GM06990 (cell line): ENCODE results near the gene DDX20.

Source experiments
- DNase-seq: peaks from one replicate; pipeline ENCODE4 v3.0.0-alpha.2; 2011; ENCODE audit not compliant: insufficient read length; ENCODE audit errors: extremely low read depth
- H3K27me3 ChIP-seq: replicated peaks from 2 replicates; pipeline ENCODE4 v1.6.0; 2011; ENCODE audit warnings: low read length; ENCODE audit not compliant: control insufficient read depth, insufficient read depth
- H3K36me3 ChIP-seq: 2 replicates; pipeline ENCODE4 v1.5.1; 2011; ENCODE audit warnings: low read length; ENCODE audit not compliant: control insufficient read depth, insufficient read depth
- H3K4me3 ChIP-seq: replicated peaks from 2 replicates; pipeline ENCODE4 v1.5.1; 2011; ENCODE audit warnings: low read depth, mild to moderate bottlenecking, control low read depth, low read length
- CTCF ChIP-seq: IDR thresholded peaks from 2 replicates; pipeline ENCODE4 v1.5.1; 2011; ENCODE audit warnings: low read length, control low read depth, mild to moderate bottlenecking, inconsistent platforms; ENCODE audit not compliant: insufficient read depth, poor library complexity, severe bottlenecking

Gene DDX20

GRCh38 chr1:111729946-111730681 is 25.6 kb upstream of the DDX20 start:
- Histone ChIP-seq H3K27me3 (no peaks in the 10 kb centered on the region), H3K36me3 (peaks cover 9% of the 10 kb centered on the region), H3K4me3 (no peak overlapping the region)
- no peak for TF ChIP-seq CTCF
- no peak for DNase-seq

GRCh38 chr1:111730706-111731105 is 25.0 kb upstream of the DDX20 start:
- Histone ChIP-seq H3K27me3 (no peaks in the 10 kb centered on the region), H3K36me3 (peaks cover 9% of the 10 kb centered on the region), H3K4me3 (no peak overlapping the region)
- TF ChIP-seq CTCF, result no peak
- no peak for DNase-seq

GRCh38 chr1:111731956-111732355 is 23.7 kb upstream of the DDX20 start:
- no peak for TF ChIP-seq CTCF
- Histone ChIP-seq H3K4me3 (no peak overlapping the region), H3K36me3 (peaks cover 9% of the 10 kb centered on the region), H3K27me3 (no peaks in the 10 kb centered on the region)
- no peak for DNase-seq

GRCh38 chr1:111732718-111733117 is 23.0 kb upstream of the DDX20 start:
- no peaks in the 10 kb centered on the region for H3K27me3 ChIP-seq
- DNase-seq, result no peak
- no peak for TF ChIP-seq CTCF
- H3K4me3 ChIP-seq, result no peak overlapping the region
- peaks cover 5% of the 10 kb centered on the region for H3K36me3 ChIP-seq

- DNase-seq, result no peak
- Histone ChIP-seq H3K4me3 (no peak overlapping the region), H3K36me3 (peaks cover 3% of the 10 kb centered on the region), H3K27me3 (no peaks in the 10 kb centered on the region)
- TF ChIP-seq CTCF, result no peak
These were observed 22.3 kb upstream of the DDX20 start for GRCh38 chr1:111733183-111733991.

- Histone ChIP-seq H3K27me3 (no peaks in the 10 kb centered on the region), H3K36me3 (peaks cover 3% of the 10 kb centered on the region), H3K4me3 (no peak overlapping the region)
- TF ChIP-seq CTCF, result no peak
- DNase-seq, result no peak
These were observed 21.7 kb upstream of the DDX20 start for GRCh38 chr1:111733992-111734341.
